ENCODE measurements around the gene RYK.
"Not testable (repeated sequence)": the region's sequence is repeated elsewhere in the genome, so short reads cannot be mapped to it uniquely, and the experiment has no call there.

Gene RYK

GRCh38 chr3:134250717-134251220, at the start of gene RYK:
RYK (minus strand) TSS chr3:134250859; CDS start chr3:134250654, 205 bp downstream.
- DNase-seq = peak; percentile 32

DNA sequence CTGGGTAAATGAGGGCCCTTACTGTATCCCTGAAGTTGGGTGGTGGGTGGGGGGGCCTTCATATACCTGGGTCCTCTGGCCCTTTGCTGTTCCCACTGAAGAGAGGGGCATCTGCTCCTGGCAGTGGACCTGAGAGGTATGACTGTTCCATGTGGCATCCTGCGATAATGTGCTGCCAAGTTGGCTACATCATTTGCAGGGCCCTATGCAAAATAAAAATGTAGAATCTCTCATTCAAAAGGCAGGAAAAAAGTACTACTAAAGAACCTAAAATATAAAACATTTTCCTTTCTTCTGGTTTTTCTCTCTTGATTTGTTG, 49.2 kb upstream of the RYK start:
- DNase-seq = no peak

DNA sequence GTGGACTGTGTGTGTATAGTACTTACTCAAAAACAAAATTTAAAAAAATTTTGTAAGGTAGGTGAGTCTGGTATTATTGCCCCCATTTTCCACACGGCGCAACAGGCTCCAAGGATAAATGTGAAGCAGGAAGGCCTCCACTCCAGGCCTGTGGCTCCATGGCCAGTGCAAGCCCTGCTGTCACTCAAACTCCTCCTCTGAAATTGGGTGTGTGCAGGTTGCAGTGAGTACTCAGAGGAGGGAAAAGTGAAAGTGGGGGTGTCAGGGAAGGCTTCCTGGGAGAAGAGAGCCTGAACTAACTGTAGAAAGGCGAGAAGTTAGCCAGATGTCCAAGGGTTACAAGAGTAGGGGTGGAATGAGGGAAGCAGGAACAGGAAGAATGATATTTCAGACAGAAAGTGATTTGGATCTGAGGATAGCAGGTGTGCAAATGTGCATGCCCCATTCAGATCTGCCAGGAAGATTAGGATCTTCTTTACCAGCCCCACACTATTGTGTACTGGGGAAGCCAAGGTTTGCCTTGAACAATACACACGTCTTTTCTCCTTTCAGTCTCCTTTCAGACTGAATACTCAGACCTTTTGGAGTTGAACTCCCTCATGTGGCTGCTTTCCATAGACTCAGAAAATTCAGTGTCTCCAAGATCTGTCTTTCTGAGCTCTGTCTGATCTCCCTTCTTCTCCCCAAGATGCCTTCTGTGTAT, 48.7 kb upstream of the RYK start:
- no peak for DNase-seq

DNA sequence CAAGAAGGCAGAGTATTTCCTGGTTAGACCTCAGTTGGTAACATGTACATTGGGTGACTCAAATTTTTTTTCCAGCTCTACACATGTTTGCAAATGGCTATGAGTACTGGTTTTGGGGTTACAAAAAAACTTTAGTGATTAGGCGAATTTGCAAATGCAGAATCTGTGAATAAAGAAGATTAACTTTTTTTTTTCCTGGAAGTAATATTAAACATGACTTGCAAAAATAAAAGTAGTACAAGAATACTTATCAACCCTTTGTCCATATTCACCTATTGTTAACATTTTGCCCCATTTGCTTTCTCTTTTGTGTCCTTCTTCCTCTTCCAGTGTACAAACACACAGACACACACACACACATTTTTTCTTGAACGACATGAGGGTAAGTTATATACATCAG, 47.6 kb upstream of the RYK start:
- DNase-seq = no peak

DNA sequence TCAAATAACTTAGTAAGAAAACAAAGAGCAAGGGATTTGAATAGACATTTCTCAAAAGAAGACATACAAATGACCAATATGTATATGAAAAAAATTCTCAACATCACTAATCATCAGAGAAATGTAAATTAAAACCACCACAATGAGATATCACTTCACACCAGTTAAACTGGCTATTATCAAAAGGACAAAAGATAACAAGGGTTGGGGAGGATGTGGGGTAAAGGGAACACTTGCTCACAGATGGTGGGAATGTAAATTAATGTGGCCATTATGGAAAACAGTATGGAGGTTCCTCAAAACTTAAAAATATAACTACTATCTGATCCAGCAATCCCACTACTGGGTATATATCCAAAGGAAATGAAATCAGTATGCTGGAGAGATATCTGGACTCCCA, 46.0 kb upstream of the RYK start:
- DNase-seq = no peak

- DNase-seq = no peak
These were observed 45.3 kb upstream of the RYK start for GRCh38 chr3:134295930-134296329.

DNA sequence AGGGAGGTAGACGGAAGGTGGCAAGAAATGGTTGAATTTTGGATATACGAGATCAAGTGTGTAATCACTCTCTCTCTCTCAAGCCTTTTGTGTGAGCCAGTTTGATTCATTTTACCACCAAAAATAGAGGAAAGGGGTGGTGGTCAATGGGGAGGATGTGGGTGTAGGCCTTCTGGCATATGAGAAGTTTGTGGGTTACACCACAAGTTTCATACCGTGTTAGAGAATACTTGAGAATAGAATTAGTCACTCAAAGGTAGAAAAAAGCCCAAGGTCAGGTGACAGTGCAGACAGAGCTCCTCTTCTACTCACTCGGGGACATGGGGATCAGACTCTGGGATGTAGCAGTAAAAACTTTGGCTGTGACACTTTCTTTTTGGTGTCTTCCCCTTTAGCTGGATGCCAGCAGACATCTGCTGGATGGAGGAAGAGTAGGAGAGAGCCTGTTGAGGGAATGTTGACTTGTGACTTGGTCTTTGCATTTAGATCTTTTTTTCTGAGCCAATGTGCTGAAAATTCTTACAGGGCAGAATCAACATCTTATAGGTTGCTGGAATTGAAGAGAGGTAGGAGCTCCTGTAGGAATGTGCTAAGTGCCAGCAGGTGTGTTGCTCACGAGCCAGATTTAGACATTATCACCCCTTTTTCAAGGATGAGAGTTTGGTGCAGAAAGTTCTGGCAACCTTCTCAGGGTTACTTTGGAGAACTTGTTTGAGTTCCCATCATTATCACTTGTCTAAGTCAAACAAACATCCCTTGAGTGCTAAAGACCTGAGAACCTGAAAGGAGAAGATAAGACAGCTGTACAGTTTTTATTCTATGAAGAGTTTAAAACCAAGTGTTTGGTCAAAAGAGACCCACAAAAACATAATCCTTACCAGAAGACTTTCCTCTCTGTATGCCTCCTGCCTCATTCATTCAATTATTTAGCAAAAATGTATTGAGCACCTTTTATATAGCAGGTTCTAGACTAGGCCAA, 43.9 kb upstream of the RYK start:
- DNase-seq = no peak

- DNase-seq = no peak
These were observed 40.9 kb upstream of the RYK start for GRCh38 chr3:134291319-134292254.

DNA sequence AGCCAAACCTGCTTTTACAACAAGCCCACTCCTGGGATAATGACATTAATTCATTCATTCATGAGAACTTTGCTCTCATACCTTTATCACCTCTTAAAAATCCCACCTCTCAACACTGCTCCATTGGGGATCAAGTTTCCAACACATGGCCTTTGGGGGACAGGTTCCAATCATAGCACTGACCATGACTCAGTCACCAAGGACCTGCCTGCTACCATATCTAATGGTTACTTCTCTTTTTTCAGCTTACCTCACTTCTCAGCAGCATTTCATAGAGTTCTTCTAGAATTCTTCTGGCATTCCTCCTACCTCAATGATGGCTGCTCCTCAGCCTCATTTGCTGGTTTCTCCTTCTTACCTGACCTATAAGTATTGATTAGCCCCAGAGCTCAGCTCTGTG, 36.9 kb upstream of the RYK start:
- DNase-seq = no peak

- no peak for DNase-seq
These were observed 33.8 kb upstream of the RYK start for GRCh38 chr3:134284438-134284837.

- DNase-seq = no peak
These were observed 32.0 kb upstream of the RYK start for GRCh38 chr3:134282659-134283047.

DNA sequence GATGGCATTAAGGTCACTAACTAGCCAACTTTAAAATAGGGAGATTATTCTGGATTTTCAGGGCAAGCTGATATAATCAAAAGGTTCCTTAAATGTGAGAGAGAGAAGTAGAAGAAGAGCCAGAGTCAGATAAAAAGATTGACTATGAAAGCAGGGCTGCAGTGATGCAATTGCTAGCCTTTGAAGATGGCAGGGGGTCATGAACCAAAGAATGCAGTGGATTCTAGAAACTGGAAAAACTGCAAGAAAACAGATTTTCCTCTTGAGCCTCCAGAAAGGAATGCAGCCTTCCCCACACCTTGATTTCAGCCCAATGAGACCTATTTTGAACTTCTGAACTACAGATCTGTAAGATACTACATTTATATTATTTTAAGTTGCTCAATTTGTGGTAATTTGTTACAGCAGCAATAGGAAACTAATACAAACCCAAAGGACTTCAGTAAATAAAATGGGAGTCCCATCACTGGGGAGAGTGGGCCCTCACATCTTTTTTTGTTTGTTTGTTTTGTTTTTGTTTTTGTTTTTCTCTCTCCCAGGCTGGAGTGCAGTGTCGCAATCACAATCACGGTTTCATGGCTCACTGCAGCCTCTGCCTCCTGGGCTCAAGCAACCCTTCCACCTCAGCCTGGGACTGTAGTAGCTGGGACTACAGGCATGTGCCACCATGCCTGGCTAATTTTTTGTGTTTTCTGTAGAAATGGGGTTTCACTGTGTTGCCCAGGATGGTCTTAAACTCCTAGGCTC, 31.4 kb upstream of the RYK start:
- no peak for DNase-seq

DNA sequence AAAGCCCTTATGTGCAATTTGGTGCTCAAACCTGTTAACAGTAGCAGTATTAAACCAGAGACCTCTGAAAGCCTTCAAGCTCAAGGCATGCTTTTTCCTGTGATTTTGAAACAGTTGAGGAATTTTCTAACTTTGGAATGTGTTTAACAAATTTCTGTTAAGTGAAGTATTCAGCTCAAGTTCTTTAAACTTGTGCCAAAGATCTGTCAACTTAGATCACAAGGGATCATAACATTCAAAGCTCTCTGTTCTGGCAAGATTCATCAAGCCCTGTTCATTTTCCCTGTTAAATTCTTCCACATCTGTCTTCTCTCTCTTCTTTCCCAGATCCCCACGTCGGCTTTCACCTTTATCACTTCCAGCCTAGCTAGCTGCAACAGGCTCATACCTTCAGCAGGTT, 28.8 kb upstream of the RYK start:
- no peak for DNase-seq

DNA sequence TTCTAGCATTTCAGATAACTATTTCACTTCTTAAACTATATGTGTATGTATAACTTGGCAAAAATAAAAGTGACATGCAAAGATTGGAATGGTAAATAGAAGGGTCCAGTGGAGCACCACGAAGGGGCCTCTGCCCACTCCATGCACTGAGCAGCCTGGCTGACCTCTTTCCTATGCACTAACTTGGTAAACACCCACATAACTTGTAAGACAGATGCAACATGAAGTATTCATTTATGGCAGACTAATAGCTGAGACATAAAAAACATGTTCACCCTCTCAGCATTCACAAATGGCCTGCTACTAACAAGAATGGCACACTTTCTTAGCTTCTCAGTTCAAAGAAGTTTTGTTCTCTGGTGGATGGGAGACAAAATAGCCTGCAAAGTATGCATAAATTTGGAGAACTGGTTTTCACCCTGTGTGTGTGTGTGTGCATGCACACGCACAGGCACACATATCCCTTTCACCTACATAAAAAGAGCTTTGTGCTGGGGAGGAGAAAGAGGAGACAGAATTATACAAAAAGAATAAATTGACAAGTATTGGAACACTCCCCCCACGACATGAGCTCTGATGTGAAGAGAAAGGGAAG, 26.5 kb upstream of the RYK start:
- no peak for DNase-seq

DNA sequence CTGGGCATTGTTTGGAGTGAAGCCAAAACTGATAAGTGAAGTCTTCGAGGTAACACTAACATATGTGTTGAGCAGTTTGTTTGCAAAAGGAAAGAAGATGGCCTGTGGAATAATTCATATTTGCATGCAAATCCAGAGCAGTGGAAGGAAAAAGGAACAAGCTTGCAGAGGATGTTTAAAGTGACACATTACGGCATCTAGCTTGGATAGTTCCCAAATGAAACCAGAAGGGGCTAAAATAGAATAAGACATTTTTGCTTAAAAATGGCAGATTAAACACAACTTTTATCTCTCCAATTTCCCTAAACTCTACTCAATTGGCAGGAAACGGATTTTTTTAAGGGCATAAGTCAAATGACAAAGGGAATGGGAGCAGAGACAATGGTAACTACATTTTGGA, 25.4 kb upstream of the RYK start:
- no peak for DNase-seq

- not testable (repeated sequence) for DNase-seq
These were observed 24.5 kb upstream of the RYK start for GRCh38 chr3:134275110-134275509.

DNA sequence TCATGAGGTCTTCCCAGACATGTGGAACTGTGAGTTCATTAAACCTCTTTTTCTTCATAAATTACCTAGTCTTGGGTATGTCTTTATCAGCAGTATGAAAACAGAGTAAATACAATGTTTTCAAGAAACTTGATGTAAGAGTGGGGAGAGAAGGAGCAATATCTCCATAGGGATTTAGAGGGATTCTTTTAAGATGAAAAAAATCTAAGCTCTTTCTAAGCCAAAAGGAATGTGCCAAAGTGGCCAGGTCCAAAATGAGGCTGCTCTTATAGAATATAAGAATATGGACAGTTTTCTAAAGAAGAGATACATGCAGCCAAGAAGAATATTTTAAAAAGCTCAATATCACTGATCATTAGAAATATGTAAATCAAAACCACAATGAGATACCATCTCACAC, 23.9 kb upstream of the RYK start:
- DNase-seq = no peak

DNA sequence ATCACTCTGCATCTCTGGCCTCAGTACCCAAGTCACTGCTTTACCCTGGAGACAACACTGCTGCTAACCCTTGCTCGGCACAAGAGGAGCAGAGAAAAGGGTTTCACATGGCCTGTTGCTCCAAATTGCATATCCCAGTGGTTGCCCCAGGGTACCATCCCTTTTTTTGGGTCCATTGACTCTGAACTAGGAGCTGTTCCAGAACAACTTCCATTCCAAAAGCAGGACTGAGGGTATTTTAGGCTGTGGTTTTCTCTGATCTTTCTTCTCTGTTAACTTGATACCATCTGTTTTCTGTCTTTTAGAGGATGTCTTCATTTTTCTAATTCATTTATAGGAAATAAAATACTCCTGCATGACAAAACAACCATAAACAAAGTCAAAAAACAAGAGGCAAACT, 17.3 kb upstream of the RYK start:
- no peak for DNase-seq

DNA sequence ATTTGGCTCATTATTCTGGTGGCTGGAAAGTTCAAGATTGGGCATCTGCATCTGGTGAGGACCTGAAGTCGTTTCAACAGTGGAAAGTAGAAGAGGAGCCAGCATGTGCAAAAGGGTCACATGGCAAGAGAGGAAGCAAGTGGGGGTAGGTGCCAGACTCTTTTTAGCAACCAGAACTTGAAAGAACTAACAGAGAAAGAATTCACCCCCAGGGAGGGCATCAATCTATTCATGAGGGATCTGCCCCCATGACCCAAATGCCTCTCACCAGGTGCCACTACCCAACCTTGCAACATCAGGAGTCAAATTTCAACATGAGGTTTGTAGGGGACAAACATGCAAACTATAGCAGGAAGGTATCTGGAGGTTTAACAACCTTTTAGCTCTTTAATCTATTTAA, 10.3 kb upstream of the RYK start:
- no peak for DNase-seq

DNA sequence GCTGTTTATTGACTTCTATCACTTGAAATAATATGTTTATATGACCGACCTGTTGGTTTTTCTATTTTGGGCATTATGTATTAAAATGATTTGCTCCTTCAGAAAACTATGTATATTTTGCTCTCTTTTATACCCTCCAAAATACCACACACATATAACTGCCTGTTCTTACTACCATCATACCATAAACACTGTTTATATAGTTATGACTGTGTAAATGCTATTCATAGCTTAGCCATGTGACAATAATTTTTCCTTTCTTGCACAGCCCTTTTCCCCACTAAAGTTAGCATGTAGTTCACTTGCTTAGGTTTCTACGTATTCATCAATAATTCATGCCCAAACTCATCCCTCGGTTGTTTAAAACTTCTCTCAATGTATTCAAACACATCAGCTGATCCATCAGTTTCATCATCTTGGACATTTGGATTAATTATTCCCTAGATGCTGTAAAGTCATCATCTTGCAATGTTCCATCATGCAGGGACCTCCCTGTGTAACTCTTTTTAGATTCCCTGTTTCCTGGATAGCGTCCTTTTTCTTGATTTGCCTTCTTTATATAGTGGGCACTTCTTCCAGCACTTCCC, 8.2 kb upstream of the RYK start:
- no peak for DNase-seq

- DNase-seq = no peak
These were observed 4.7 kb upstream of the RYK start for GRCh38 chr3:134255404-134255803.

Measured in NCI-H2081 treated with DMSO at 0.1 percent for 48 hours (cell line).